NCI-H748 (cell line): ENCODE measurements around the gene CPSF3.

Source experiments
- DNase-seq: peaks from one replicate; lab custom pipeline; 2025; ENCODE audit not compliant: unreplicated experiment; lab: John Stamatoyannopoulos, UW

The CPSF3 gene

GRCh38 chr2:9416962-9417316 is 6.5 kb upstream of the CPSF3 start:
- DNase-seq, result no peak

GRCh38 chr2:9417725-9418124 is 5.7 kb upstream of the CPSF3 start:
- DNase-seq, result peak; percentile 29

- no peak for DNase-seq
These were observed 4.7 kb upstream of the CPSF3 start for GRCh38 chr2:9418746-9419145.

GRCh38 chr2:9419541-9419940 is 3.9 kb upstream of the CPSF3 start:
- DNase-seq, result no peak

DNA sequence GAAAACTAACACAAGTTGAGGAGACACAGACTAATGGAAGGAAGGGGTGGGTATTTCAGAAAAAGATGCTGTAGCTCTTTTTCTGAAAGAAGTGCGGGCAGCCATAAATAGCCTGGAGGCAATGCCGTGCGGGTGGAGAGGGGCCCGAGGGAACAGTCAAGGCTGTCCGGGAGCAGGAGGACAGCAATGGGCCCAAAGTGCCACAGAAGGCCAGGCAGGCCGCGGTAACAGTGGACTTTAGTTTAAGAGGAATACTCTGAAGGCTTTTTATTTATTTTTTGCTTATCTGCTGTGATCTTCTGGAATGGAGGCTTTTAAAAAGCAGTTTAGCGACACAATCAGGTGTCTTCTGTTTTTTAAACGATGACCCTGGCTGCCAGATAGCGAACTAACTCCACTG is 3.0 kb upstream of the CPSF3 start:
- no peak for DNase-seq

GRCh38 chr2:9422321-9423099 is 944 bp upstream of the CPSF3 start:
- peak; percentile 67 for DNase-seq

DNA sequence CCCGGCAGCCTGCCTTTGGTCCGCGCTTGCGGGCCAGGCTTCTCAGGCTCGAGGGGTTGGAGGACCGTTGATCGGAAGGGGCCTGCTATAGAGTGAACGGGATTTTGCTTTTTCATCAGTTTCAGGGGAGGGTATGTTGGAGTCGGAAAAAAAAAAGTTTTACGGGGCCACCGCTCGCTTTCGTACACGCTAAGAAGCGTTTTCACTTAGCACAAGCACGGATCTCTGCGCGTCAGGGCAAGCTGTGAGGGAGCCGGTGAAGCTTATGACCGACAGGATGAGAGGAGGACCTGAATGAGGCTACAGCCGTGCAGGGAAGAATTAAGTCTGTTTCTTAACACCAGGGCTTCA is 443 bp downstream of the CPSF3 start:
- DNase-seq, result peak; percentile 71

DNA sequence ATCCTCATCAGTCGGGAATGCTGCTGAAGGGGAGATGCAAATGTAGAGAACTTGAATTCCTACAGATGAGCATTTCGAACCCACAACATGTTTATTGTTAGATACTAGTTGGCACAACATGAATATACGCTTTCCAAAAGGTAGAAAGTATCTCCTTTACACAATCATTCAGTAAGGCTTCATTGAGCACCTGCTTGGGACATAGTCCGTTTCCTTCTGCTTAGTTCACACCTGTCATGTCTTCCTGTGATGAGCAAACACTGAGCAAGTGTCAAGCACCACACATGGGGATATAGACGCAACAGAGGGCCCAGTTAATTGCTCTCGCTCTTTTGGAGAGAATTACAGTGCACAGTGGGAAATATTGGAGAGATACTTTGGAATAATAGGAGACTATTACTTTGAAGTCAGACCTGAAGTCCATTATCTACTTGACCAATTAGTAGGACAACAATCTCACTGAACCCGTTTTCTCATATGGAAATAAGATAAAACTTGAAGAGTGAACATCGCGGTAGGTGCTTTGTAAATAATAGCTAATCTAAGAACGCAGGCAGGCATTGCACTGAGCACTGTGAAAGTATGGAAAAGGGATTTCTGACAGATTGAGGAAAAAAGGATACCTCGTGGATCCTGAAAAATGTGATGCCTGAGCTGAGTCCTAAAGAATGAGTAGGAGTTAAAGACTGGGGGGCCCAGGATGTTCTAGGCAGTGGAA is 1.2 kb downstream of the CPSF3 start:
- peak; percentile 94 for DNase-seq

DNA sequence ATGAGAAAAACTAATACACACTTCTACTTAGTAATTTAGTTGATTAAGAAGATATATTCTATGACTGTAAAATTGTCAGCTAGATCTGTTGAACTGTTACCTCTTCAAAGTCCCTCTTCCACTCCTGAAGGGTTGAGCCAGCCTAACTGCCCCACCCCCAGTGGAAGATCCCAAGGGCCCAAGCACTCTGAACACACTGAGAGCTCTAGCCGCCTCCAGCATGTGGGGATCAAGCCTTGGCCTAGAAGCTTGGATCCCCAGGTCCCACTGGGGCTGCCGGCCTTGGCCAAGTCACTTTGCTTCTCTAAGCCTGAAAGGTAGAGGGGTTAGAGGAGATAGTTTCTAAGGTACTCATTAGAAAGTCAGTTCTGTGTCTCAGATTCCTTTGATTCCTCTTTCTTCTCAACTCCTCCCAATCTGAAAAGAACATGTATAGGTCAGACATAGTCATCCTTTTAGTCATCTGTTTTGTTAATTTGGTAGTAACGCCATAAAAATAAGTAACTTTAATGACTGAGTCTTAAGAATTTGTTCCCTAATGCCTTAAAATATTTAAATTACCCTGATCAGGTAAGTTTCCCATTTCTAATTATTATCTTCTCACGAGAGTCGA is 5.6 kb downstream of the CPSF3 start:
- no peak for DNase-seq

GRCh38 chr2:9430316-9431293 is 7.2 kb downstream of the CPSF3 start:
- no peak for DNase-seq

DNA sequence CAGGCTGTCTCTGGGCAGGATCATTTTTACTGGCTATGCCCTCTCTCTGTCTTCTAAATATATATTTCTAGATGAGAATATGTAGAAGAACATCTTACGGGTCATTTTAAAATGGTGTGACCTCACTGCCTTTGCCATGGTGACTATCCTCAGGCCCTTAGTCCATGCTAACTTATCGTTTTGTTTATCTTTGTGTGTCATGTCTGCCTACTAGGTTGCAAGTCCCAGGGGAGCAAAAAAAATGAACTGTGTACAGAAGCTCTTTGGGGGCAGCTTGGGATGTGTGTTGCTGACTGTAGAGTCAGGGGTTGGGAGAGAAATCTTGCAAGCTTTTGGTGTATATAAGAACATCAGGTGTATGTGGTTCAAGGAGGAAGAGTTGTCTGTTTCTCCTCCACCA is 11.0 kb downstream of the CPSF3 start:
- DNase-seq, result no peak

- DNase-seq, result no peak
These were observed 16.1 kb downstream of the CPSF3 start for GRCh38 chr2:9439536-9439935.

DNA sequence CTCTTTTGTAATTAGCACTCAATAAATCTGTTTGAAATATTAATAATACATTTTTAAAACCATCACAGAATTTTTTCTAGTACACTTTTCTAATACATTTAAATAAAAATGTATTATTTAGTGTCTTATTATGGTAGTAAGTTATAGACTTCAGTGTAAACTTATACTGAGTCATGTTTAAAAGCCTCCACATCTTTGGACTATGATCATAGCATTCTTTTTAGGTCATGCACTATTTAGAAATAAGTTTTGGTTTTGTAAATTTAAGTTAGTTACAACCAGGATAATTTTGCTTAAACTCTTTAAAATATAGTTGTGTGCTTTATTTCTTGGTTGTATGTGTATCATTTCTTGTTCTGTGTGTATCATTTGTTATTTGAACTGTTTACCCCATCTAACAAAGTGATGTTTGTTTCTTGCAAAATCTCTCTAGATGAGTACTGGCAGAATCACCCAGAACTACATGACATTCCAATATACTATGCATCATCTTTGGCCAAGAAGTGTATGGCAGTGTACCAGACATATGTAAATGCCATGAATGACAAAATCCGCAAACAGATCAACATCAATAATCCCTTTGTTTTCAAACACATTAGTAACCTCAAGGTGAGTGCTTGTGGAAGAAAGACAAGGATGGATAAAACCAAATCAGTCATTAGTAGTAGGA is 16.7 kb downstream of the CPSF3 start:
- DNase-seq, result no peak

DNA sequence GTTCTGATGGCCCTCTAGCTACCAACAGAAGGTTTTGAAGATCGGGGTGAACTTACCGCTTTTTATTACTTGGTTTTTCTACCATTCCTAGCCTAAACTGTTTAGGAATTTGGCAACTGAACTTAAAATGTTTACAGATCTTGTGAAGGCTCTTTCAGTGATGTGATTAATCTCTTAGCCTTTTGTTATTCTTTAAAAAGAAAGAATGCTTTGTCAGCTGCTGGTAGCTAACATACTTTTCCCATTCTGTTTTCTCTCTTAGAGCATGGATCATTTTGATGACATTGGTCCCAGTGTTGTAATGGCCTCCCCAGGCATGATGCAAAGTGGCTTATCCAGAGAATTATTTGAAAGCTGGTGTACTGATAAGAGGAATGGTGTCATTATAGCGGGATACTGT is 18.1 kb downstream of the CPSF3 start:
- no peak for DNase-seq

DNA sequence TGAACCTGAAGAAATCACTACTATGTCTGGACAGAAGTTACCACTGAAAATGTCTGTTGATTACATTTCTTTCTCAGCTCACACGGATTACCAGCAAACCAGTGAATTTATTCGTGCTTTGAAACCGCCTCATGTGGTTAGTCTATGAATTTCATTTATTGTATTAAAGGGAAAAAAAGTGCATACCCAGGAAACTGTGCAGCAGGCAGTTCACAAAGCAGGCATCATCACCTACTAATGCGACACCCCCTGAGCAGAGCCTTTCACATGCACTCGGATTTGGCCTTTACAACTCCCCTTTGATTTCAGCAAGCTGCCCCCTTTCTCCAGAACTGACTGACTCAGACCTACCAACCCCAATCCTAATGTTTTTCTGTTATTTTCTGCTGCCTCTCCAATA is 20.1 kb downstream of the CPSF3 start:
- no peak for DNase-seq

- no peak for DNase-seq
These were observed 21.6 kb downstream of the CPSF3 start for GRCh38 chr2:9445089-9445488.

DNA sequence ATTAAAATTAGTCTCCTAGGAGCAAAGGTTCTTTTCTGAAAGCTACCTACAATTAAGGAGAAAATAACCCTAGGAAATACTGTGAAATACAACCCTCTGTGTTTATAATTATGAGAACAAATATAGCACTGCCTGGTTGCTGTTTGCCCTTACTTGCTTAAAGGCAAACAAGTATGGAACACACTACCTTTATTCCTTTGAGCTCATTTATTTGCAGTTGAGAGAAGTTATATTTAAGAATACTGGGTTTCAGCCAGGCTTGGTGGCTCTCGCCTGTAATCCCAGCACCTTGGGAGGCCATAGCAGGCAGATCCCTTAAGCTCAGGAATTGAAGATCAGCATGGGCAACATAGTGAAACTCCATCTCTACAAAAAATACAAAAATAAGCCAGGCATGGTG is 27.8 kb downstream of the CPSF3 start:
- no peak for DNase-seq

GRCh38 chr2:9460441-9461017 is 37.1 kb downstream of the CPSF3 start:
- DNase-seq, result no peak

DNA sequence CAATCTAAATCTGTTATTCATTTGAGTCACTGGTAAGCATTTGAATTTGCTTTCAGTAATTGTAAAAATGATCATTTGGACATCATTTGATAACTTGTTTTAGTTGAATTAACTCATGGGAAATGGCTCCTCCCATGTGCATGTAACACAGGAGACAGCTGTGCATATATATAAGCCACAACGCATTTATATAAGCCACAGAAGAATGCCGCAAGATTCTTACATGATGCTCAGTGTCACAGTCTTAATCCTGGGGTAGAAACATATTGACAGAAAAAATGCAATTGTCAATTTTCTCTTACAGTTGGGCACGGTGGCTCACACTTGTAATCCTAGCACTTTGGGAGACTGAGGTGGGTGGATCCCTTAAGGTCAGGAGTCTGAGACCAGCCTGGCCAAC is 37.6 kb downstream of the CPSF3 start:
- no peak for DNase-seq

GRCh38 chr2:9462313-9462712 is 38.9 kb downstream of the CPSF3 start:
- peak; percentile 24 for DNase-seq
